Adipose tissue (tissue), 3 donors: ENCODE results near the gene RBM22. TPM values are rescaled to one million over a fixed set of nuclear protein-coding genes. Genes with fewer than 3 reads are reported as not detected.
"Not testable (repeated sequence)": the region's sequence is repeated elsewhere in the genome, so short reads cannot be mapped to it uniquely, and the experiment has no call there.

Source experiments
- H3K27ac ChIP-seq: one replicate; pipeline ENCODE4 v1.5.1; 2013; ENCODE audit warnings: low read depth, low read length
- WGBS, 3 donors: extraction: QIAGEN DNeasy Blood & Tissue Kit; methylation state at CpG; one replicate each; pipeline ENCODE4 v1.1.7; 2013; 5-methylcytosine and 5-hydroxymethylcytosine counted together
- polyA plus RNA-seq, 3 donors: library from polyadenylated mRNA; stranded (reverse); fragments of 200-250 nt; gene quantifications; one replicate each; pipeline ENCODE4 v1.2.3, GENCODE V29; 2013
- donor health status: healthy with polysubstance abuse.
- donor health status: Bipolar disorder and iron deficiency.
- donor health status: healthy.

RBM22 gene
- 10 to 100 TPM; 17.0 to 24.4 (median 24.1) TPM for polyA plus RNA-seq

DNA sequence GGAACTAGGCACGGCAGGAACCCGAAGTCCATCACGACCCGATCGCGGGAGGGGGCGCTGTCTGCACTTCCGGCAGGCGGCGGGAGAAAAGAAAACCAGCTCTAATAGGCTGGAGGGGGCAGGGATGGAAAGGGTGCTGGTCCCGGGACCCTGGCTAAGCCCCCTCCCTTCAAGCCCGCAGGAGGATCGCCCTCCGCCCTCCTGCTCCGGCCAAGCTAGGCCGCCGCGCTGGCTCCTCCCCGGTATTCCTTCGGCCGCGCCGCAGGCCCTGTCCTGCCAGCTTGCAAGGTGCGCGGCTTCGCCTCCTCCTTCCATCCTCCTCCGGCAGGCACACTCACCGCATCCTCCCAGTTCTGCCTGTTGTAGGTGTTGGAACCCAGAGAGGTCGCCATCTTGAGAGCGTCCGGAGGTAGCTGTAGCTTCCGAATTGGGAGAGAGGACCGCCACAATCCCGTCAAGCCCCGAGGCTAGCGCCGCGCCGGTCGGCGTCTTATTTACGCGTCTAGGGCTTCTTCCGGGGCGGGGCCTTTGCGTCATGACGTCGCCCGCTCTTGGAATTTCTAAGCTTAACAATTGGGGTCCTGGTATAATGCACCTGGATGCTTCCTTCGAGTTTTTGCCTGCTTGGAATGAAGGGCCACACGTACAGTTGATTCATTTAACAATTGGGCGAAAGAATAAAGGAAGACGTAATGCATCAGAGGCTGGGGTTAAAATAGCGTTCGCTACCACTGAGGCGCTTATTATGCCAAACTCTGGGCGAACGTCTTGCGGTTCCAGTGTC is at the start of gene RBM22:
TSS of gene RBM22 (minus strand) at position 469 of the 784 bp plus-strand sequence. CDS start at position 392, 77 bp downstream.
- H3K27ac ChIP-seq: peak within 1 kb of the TSS; percentile 99
- WGBS, 3 donors: 0 to 1% (median 1%) methylated on average over 56 to 59 of the region's 59 CpGs

- WGBS, 3 donors: 43 to 74% (median 69%) methylated on average over 2 of the region's 2 CpGs
- no peak overlapping the region for H3K27ac ChIP-seq
These were observed 49.6 kb upstream of the RBM22 start for GRCh38 chr5:150750469-150750868.

GRCh38 chr5:150743142-150743488 is 42.3 kb upstream of the RBM22 start:
- WGBS, 3 donors: 80 to 96% (median 93%) methylated on average over 8 to 9 of the region's 9 CpGs
- H3K27ac ChIP-seq: not testable (repeated sequence)

DNA sequence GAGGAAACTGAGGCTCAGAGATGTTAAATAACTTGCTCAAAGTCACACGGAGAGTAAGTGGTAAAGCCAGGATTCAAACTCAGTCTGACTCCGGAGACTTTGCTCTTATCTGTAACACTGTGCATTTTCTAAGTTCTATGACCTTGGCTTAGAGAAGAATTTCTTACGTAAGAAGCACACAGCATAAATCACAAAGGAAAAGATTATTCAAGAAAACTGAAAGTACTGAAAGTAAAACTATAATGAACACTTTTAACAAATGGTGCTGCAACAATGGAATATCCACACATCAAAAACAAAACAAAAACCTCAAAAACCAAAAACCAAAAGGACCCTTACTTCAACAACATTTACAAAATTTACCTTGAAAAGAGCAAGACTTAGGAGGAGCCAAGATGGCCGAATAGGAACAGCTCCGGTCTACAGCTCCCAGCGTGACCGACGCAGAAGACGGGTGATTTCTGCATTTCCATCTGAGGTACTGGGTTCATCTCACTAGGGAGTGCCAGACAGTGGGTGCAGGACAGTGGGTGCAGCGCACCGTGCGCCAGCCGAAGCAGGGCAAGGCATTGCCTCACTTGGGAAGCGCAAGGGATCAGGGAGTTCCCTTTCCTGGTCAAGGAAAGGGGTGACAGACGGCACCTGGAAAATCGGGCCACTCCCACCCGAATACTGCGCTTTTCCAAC is 41.7 kb upstream of the RBM22 start:
- not testable (repeated sequence) for H3K27ac ChIP-seq
- 85 to 93% (median 89%) methylated on average over 18 of the region's 18 CpGs for WGBS, 3 donors

GRCh38 chr5:150740992-150741391 is 40.1 kb upstream of the RBM22 start:
- no peak overlapping the region for H3K27ac ChIP-seq

GRCh38 chr5:150738862-150739261 is 38.0 kb upstream of the RBM22 start:
- 92 to 96% (median 95%) methylated on average over 7 of the region's 7 CpGs for WGBS, 3 donors
- H3K27ac ChIP-seq: no peak overlapping the region

DNA sequence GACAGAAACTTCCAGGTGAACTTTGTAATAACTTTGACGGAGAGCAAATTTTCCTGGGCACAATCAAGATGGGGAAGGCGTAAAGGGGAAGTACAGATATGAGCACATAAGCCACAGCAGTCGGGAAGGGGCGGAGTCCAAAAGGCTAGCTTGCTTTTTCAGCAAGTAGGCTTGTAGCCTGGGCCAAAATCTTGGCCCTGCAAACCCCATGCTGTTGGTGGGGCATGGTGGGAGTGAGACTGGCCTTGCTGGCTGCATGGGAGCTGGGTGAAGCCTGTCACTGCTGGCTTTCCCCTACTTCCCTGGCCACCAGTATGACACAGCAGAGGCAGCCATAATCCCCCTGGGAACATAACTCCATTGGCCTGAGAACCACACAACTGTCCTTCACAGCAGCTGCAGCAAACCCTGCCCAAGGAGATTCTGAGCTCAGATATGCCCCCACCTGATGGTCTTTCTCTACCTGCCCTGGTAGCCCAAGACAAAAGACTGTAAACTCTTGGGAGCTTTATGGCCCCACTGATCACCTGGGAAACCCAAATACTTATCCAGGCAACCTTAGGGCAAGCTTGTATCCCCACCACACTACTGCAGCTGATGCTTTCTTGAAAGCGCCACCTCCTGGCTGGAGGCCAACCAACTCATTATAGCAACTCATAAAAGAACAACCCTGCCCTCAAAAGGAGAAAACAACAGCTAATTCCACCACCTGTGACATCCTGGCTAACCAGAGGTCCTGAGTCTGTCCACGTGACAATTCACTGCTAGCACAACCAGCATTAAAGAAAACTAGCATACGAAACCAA is 33.9 kb upstream of the RBM22 start:
- WGBS, 3 donors: 70 to 85% (median 74%) methylated on average over 7 of the region's 7 CpGs
- H3K27ac ChIP-seq: peak overlapping the region; percentile 20

- H3K27ac ChIP-seq: no peak overlapping the region
- 89 to 92% (median 91%) methylated on average over 6 of the region's 6 CpGs for whole genome bisulfite sequencing, 3 donors
These were observed 30.9 kb upstream of the RBM22 start for GRCh38 chr5:150731669-150732242.

DNA sequence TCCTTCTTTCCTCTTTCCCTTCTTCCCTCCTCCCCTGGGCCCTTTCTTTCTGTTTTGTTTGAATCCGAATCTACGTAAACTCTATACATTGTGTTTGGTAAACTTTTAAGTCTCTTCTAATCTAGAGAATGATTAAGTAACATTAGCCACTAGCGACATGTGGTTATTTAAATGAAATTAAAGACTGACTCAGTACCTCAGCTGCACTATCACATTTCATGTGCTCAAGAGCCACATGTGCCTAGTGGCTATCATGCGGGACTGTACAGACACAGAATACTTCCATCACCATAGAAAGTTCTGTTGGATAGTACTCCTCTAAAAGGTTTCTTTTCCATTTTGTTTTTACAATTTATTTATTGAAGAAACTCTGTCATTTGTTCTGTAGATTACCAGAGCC is 29.0 kb upstream of the RBM22 start:
- no peak overlapping the region for H3K27ac ChIP-seq
- 84 to 96% (median 96%) methylated on average over 4 of the region's 4 CpGs for WGBS, 3 donors

GRCh38 chr5:150723845-150724244 is 23.0 kb upstream of the RBM22 start:
- 73 to 92% (median 90%) methylated on average over 2 of the region's 2 CpGs for WGBS, 3 donors

DNA sequence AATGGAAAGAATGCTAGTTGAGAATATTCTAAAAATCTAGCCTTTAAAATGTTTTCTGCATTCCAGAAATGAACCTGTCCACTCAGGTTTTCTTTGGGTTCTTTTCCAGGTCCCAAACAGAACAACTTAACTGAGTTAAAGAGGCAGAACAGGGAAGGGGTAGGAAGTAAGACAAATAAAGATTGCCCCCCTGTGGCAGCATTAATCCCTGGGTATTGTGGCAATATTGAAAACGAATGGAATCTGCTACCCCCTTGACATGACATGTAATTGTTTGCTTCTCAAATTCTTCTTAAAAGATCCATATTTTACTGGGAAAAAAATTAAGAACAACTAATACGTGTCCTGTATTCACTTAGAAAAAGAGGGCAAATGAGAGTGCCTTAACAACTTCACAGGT is 9.3 kb upstream of the RBM22 start:
- 51 to 59% (median 54%) methylated on average over 2 of the region's 2 CpGs for WGBS, 3 donors
- no peak overlapping the region for H3K27ac ChIP-seq

More at GRCh38 chr5:150723845-150724244, 23.0 kb upstream of the RBM22 start:
- no peak overlapping the region for H3K27ac ChIP-seq

GRCh38 chr5:150706776-150707390 is 6.0 kb upstream of the RBM22 start:
- 60 to 63% (median 60%) methylated on average over 4 of the region's 4 CpGs for WGBS, 3 donors

GRCh38 chr5:150703762-150704161 is 2.9 kb upstream of the RBM22 start:
- WGBS, 3 donors: 67 to 84% (median 75%) methylated on average over 3 of the region's 3 CpGs
- H3K27ac ChIP-seq: no peak overlapping the region

More at GRCh38 chr5:150706776-150707390, 6.0 kb upstream of the RBM22 start:
- H3K27ac ChIP-seq: no peak overlapping the region

DNA sequence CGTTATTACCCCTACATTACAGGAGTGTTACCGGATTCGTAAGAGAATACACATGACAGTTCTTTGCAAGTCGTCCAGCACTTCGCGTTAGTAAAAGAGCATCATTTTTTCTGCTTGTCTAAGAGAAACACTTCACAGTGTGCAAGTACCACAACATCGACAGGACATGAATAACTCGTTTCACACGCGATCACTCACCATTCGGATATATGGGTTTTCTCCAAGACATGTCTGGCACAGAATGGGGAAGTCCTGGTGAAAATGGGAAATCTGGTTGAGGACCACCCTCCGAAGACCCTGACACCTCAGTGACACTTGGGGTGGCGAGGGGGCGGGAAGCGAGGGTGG is 642 bp downstream of the RBM22 start:
- H3K27ac ChIP-seq: peak overlapping the region; percentile 99
- 1 to 2% (median 2%) methylated on average over 15 of the region's 15 CpGs for WGBS, 3 donors

DNA sequence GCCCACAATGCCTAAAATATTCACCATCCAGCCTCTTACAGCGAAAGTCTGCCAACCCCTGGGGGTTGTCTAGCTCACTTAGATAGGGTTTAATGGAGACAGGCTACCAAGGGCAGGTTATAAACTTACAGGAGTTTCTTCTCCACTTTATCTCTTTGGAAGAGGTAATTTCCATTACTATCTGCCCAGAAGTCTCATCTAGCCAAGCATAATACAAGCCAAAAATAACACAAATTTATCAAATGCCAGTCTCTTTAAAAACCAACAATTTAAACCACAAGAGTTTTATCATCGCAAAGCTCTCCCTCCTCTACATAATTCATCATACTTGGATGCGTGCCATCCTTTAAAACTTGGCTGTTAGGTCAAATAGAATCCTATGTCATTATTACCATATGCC is 6.2 kb downstream of the RBM22 start:
- H3K27ac ChIP-seq: no peak overlapping the region
- WGBS, 3 donors: 71 to 90% (median 73%) methylated on average over 3 of the region's 3 CpGs

- no peak overlapping the region for H3K27ac ChIP-seq
These were observed 8.6 kb downstream of the RBM22 start for GRCh38 chr5:150692276-150692675.

DNA sequence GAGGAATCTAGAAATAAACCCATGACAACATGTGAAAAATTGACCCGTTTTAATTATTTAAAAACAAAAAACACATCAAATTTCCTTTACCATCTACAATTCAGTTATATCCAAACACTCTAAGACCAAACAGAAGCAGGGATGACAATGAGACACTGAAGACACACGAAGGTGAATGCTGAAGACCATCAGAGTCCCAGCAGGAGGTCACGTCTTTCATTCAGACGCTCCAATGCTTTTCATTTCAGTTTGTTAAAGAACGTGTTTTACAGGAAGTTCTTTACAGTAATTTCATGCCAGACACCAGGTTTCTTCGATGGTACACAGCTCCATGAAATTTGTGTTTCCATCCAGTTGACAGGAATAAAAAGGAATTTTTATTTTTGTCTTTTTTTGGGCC is 10.1 kb downstream of the RBM22 start:
- H3K27ac ChIP-seq: no peak overlapping the region
- WGBS, 3 donors: 75 to 78% (median 78%) methylated on average over 6 of the region's 6 CpGs

More at GRCh38 chr5:150692276-150692675, 8.6 kb downstream of the RBM22 start:
- 88 to 92% (median 91%) methylated on average over 3 of the region's 3 CpGs for WGBS, 3 donors

DNA sequence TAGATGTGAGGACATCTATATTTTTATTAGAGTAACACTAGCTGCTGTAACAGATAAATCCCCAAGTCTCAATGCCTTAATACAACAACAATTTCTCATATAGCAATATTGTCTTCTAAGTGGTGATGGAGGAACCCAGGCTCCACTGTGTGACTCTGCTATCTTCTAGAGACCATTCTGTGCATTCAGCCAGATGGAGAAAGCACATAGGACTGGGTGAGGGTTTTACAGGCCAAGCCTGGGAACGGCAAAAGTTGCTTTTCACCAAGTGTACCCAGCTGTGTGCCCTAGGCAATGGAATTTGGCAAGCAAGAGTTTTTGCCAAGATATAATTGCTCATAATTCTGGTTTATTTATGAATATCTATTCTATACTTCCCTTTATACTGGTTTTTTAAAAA is 11.7 kb downstream of the RBM22 start:
- H3K27ac ChIP-seq: no peak overlapping the region
- WGBS, 3 donors: 77 to 96% (median 96%) methylated on average over 1 of the region's 1 CpG
